Mesenchymal stem cell (in vitro differentiated cells and primary cell): ENCODE measurements around the gene FIGLA.

Source experiments
- DNase-seq: peaks from one replicate; pipeline ENCODE4 v3.0.0-alpha.2; 2013
- H2AFZ ChIP-seq: one replicate; pipeline ENCODE4 v1.6.1; 2013; ENCODE audit warnings: low read depth, mild to moderate bottlenecking, control low read depth, inconsistent platforms, low read length, moderate library complexity
- H2AK5ac ChIP-seq: 2 replicates; pipeline ENCODE4 v1.6.1; 2013; ENCODE audit warnings: low read length, moderate library complexity, mild to moderate bottlenecking, inconsistent platforms; ENCODE audit not compliant: severe bottlenecking
- H2BK120ac ChIP-seq: one replicate; pipeline ENCODE4 v1.6.1; 2013; ENCODE audit warnings: low read depth, mild to moderate bottlenecking, inconsistent platforms, low read length, moderate library complexity
- H2BK12ac ChIP-seq, 2 experiments: one replicate each; pipeline ENCODE4 v1.6.1; 2013; ENCODE audit warnings: inconsistent platforms in 2 of 2, low read length in 2 of 2, mild to moderate bottlenecking in 2 of 2, moderate library complexity in 2 of 2, control low read depth in 1 of 2
- H2BK15ac ChIP-seq: one replicate; pipeline ENCODE4 v1.6.1; 2013; ENCODE audit warnings: mild to moderate bottlenecking, low read depth, inconsistent platforms; ENCODE audit not compliant: poor library complexity, severe bottlenecking
- H2BK5ac ChIP-seq: 2 replicates; pipeline ENCODE4 v1.6.1; 2013; ENCODE audit warnings: low read depth, mild to moderate bottlenecking, low read length, control low read depth, inconsistent platforms; ENCODE audit not compliant: poor library complexity, severe bottlenecking
- H3K14ac ChIP-seq, 2 experiments: one replicate each; pipeline ENCODE4 v1.6.1; 2013; ENCODE audit warnings: inconsistent platforms in 2 of 2, low read length in 2 of 2, control low read depth in 1 of 2, mild to moderate bottlenecking in 1 of 2, moderate library complexity in 1 of 2
- H3K18ac ChIP-seq, 2 experiments: one replicate each; pipeline ENCODE4 v1.6.1; 2013; ENCODE audit warnings: inconsistent platforms in 2 of 2, low read length in 2 of 2, control low read depth in 1 of 2, low read depth in 1 of 2, mild to moderate bottlenecking in 1 of 2
- H3K23ac ChIP-seq, 2 experiments: one replicate each; pipeline ENCODE4 v1.6.1; 2013; ENCODE audit warnings: inconsistent platforms in 2 of 2, low read length in 2 of 2, mild to moderate bottlenecking in 2 of 2, moderate library complexity in 2 of 2, control low read depth in 1 of 2
- H3K27ac ChIP-seq: 2 replicates; pipeline ENCODE4 v1.5.1; 2013; ENCODE audit warnings: mild to moderate bottlenecking, moderate library complexity, low read length, control low read depth, inconsistent platforms; ENCODE audit not compliant: poor library complexity, severe bottlenecking
- H3K27me3 ChIP-seq, 2 experiments: 2 replicates each; pipeline versions ENCODE4 v1.6.1 to v1.7.0; 2013; ENCODE audit warnings: low read length in 2 of 2, mild to moderate bottlenecking in 2 of 2, moderate library complexity in 2 of 2, control low read depth in 1 of 2, inconsistent platforms in 1 of 2; ENCODE audit not compliant: control insufficient read depth in 1 of 2, insufficient read depth in 1 of 2
- H3K36me3 ChIP-seq, 2 experiments: 2 replicates each; pipeline versions ENCODE4 v1.6.1 to v1.7.0; 2013; ENCODE audit warnings: low read length in 2 of 2, control low read depth in 1 of 2, inconsistent platforms in 1 of 2, low read depth in 1 of 2, mild to moderate bottlenecking in 1 of 2; ENCODE audit not compliant: insufficient read depth in 2 of 2, control insufficient read depth in 1 of 2
- H3K4ac ChIP-seq, 2 experiments: one replicate each; pipeline ENCODE4 v1.6.1; 2013; ENCODE audit warnings: inconsistent platforms in 2 of 2, low read length in 2 of 2, mild to moderate bottlenecking in 2 of 2, moderate library complexity in 2 of 2, control low read depth in 1 of 2, low read depth in 1 of 2
- H3K4me1 ChIP-seq: 2 replicates; pipeline ENCODE4 v1.6.1; 2013; ENCODE audit warnings: low read depth, low read length, control low read depth; ENCODE audit not compliant: control insufficient read depth, insufficient read depth
- H3K4me2 ChIP-seq: 2 replicates; pipeline ENCODE4 v1.6.1; 2013; ENCODE audit warnings: low read length, mild to moderate bottlenecking, inconsistent platforms; ENCODE audit not compliant: poor library complexity, severe bottlenecking
- H3K4me3 ChIP-seq, 2 experiments: 2 replicates each; pipeline versions ENCODE4 v1.5.1 to v1.7.0; 2013; ENCODE audit warnings: low read length in 2 of 2, mild to moderate bottlenecking in 2 of 2, control low read depth in 1 of 2, low read depth in 1 of 2; ENCODE audit not compliant: insufficient read depth in 1 of 2
- H3K79me1 ChIP-seq: replicated peaks from 2 replicates; pipeline ENCODE4 v1.6.1; 2013; ENCODE audit warnings: mild to moderate bottlenecking, control low read depth, low read length, inconsistent platforms; ENCODE audit not compliant: poor library complexity, severe bottlenecking
- H3K9ac ChIP-seq: 2 replicates; pipeline ENCODE4 v1.7.0; 2013; ENCODE audit warnings: mild to moderate bottlenecking, low read length, moderate library complexity
- H3K9me3 ChIP-seq: 2 replicates; pipeline ENCODE4 v1.7.0; 2013; ENCODE audit warnings: mild to moderate bottlenecking, low read length; ENCODE audit not compliant: control insufficient read depth
- H4K8ac ChIP-seq: one replicate; pipeline ENCODE4 v1.6.1; 2013; ENCODE audit warnings: inconsistent platforms, mild to moderate bottlenecking, low read length, moderate library complexity
- H4K91ac ChIP-seq: one replicate; pipeline ENCODE4 v1.6.1; 2013; ENCODE audit warnings: mild to moderate bottlenecking, low read length, inconsistent platforms
- WGBS: methylation state at CpG from one replicate; pipeline ENCODE4 v1.1.7; 2013; ENCODE audit warnings: mixed read lengths; 5-methylcytosine and 5-hydroxymethylcytosine counted together

The FIGLA gene

DNA sequence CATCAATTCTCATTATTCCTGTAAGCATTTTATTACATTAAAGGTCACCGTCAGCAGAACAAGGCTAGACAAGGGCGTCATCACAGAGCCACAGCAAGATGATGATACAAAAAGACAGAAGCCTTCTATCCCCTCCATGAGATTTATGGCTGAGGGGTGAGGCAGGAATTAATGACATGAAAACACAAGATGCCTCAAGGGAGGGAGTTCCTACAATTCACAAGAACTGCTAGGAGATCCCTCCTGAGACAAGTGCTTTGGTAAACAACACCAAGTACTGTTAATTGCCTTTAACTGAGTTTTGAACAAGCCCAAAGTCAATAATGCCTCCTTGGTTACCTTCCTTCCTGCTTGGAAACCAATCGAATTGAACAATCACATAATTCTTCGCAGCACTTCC is 36.5 kb downstream of the FIGLA start:
- H3K4me3 ChIP-seq = no peak overlapping the region
- H2AFZ ChIP-seq = no peak overlapping the region
- H4K91ac ChIP-seq = no peak overlapping the region
- no peaks in the 10 kb centered on the region for H3K36me3 ChIP-seq
- H3K4ac ChIP-seq = no peak overlapping the region
- H4K8ac ChIP-seq = no peak overlapping the region
- no peak overlapping the region for H3K4me2 ChIP-seq
- no peak for DNase-seq
- H2BK5ac ChIP-seq = no peak overlapping the region
- H2BK120ac ChIP-seq = no peak overlapping the region
- H3K23ac ChIP-seq = no peak overlapping the region
- no peak overlapping the region for H2BK15ac ChIP-seq
- no peak overlapping the region for H2BK12ac ChIP-seq
- H3K27me3 ChIP-seq = peaks cover 14 to 75% of the 10 kb centered on the region in 2 experiments
- H3K18ac ChIP-seq = no peak overlapping the region
- H3K14ac ChIP-seq = no peak overlapping the region
- H2AK5ac ChIP-seq = no peak overlapping the region
- H3K27ac ChIP-seq = no peak overlapping the region
- WGBS = 67% methylated on average over 2 of the region's 4 CpGs
- H3K4me1 ChIP-seq = no peaks in the 10 kb centered on the region
- no peaks in the 10 kb centered on the region for H3K79me1 ChIP-seq
- no peak overlapping the region for H3K9ac ChIP-seq
- H3K9me3 ChIP-seq = no peaks in the 10 kb centered on the region

DNA sequence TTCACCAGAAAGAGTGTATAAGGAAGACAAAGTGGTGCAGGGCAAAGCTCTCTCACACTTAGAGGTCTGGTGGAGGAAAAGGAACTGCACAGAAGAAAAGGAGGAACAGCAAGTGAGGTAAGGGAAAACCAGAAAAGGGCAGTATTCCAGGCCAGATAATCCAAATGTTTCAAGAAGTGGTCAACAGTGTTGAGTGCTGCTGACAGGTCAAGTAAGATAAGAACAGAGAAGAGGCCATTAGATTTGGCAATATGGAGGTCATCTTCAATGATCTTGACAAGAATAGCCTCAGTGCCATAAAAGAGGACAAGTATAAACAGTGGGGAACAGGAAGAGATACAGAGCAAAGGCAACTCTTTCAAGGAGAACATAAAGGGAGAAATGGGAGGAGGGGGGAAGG is 37.4 kb downstream of the FIGLA start:
- H2BK12ac ChIP-seq = no peak overlapping the region
- no peak overlapping the region for H3K27ac ChIP-seq
- no peak overlapping the region for H2BK5ac ChIP-seq
- H3K9ac ChIP-seq = no peak overlapping the region
- H4K8ac ChIP-seq = no peak overlapping the region
- H3K9me3 ChIP-seq = no peaks in the 10 kb centered on the region
- H2AFZ ChIP-seq = no peak overlapping the region
- H3K27me3 ChIP-seq = peaks cover 9 to 77% of the 10 kb centered on the region in 2 experiments
- no peaks in the 10 kb centered on the region for H3K36me3 ChIP-seq
- H2BK15ac ChIP-seq = no peak overlapping the region
- no peak overlapping the region for H3K18ac ChIP-seq
- H4K91ac ChIP-seq = no peak overlapping the region
- no peak overlapping the region for H3K14ac ChIP-seq
- no peaks in the 10 kb centered on the region for H3K4me1 ChIP-seq
- no peak overlapping the region for H2BK120ac ChIP-seq
- no peak overlapping the region for H3K4me3 ChIP-seq
- no peaks in the 10 kb centered on the region for H3K79me1 ChIP-seq
- H3K4me2 ChIP-seq = no peak overlapping the region
- no peak overlapping the region for H2AK5ac ChIP-seq
- no peak overlapping the region for H3K4ac ChIP-seq
- H3K23ac ChIP-seq = no peak overlapping the region
- DNase-seq = no peak

DNA sequence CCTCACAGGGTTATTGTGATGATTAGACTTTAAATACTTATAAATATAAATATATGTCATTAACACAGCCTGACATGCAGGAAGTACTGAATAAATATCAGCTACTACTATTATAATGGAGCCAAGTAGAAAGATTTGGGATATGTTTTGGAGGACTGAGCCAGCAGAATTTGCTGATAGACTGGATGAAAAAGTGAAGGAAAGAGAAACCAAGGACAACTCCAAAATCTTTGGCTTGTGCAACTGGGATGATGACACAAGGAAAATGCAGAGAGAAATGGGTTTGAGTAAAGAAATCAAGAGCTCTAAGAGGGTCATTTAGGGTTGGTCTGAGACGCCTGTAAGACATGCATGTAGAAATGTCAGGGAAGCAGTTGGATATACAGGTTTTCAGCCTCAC is 38.0 kb downstream of the FIGLA start:
- Histone ChIP-seq H3K79me1 (no peaks in the 10 kb centered on the region), H3K27me3 (peaks cover 9 to 72% of the 10 kb centered on the region in 2 experiments), H3K4me1 (no peaks in the 10 kb centered on the region), H3K27ac (no peak overlapping the region), H4K8ac (no peak overlapping the region), H2BK5ac (no peak overlapping the region), H3K36me3 (no peaks in the 10 kb centered on the region), H2AK5ac (no peak overlapping the region), H2BK12ac (no peak overlapping the region), H2BK15ac (no peak overlapping the region), H3K14ac (no peak overlapping the region), H3K18ac (no peak overlapping the region), H3K9ac (no peak overlapping the region), H3K4me2 (no peak overlapping the region), H3K4ac (no peak overlapping the region), H3K9me3 (no peaks in the 10 kb centered on the region), H4K91ac (no peak overlapping the region), H3K4me3 (no peak overlapping the region), H2BK120ac (no peak overlapping the region), H2AFZ (no peak overlapping the region), H3K23ac (no peak overlapping the region)
- 100% methylated on average over 1 of the region's 1 CpG for WGBS
- DNase-seq = no peak

DNA sequence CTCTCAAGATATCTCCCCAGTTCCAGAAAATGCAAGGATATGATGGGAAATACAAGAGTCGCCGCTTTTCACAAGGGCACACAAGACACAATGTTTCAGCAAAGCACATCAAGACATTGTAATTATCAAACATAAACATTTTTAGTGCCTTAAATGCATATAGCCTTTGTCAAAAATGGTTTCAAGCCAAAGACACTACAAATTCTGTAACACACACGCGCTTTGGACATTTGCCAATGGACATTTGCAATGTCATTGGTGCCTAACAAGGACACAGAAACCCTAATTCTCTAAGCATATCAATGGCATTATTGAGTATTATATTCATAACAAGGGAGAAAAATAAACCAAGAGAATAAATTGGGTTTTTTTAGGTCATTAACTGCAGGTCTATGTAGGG is 38.6 kb downstream of the FIGLA start:
- no peak overlapping the region for H2AFZ ChIP-seq
- no peak overlapping the region for H3K18ac ChIP-seq
- H3K23ac ChIP-seq = no peak overlapping the region
- no peak overlapping the region for H4K91ac ChIP-seq
- no peak overlapping the region for H3K27ac ChIP-seq
- H2AK5ac ChIP-seq = no peak overlapping the region
- H2BK120ac ChIP-seq = no peak overlapping the region
- no peak overlapping the region for H3K4ac ChIP-seq
- H3K4me1 ChIP-seq = no peaks in the 10 kb centered on the region
- H3K4me3 ChIP-seq = no peak overlapping the region
- H3K36me3 ChIP-seq = no peaks in the 10 kb centered on the region
- H3K4me2 ChIP-seq = no peak overlapping the region
- H3K14ac ChIP-seq = no peak overlapping the region
- no peak for DNase-seq
- no peaks in the 10 kb centered on the region for H3K9me3 ChIP-seq
- no peak overlapping the region for H2BK12ac ChIP-seq
- no peak overlapping the region for H2BK15ac ChIP-seq
- H3K27me3 ChIP-seq = peaks cover 9 to 67% of the 10 kb centered on the region in 2 experiments
- H3K9ac ChIP-seq = no peak overlapping the region
- no peak overlapping the region for H4K8ac ChIP-seq
- H2BK5ac ChIP-seq = no peak overlapping the region
- WGBS = 96% methylated on average over 4 of the region's 4 CpGs
- no peaks in the 10 kb centered on the region for H3K79me1 ChIP-seq
